Testis (tissue), 2 donors: Measurements from ENCODE around the gene PJVK.

Source experiments
- POLR2A ChIP-seq: fragments of 450-650 bp; IDR thresholded peaks from one replicate; pipeline ENCODE4 v1.6.1; 2017; ENCODE audit warnings: antibody characterized with exemption, mild to moderate bottlenecking, moderate library complexity
- TF ChIP-seq, protein P1 (sequence below), 3 experiments: fragments of 450-650 bp in 2 of 3; fragments of 200-600 bp in 1 of 3; sonication (generic) in 1 of 3; IDR thresholded peaks; one replicate each; pipeline ENCODE4 v1.5.1; 2016 to 2019; ENCODE audit warnings: antibody characterized with exemption in 3 of 3, mild to moderate bottlenecking in 2 of 3, moderate library complexity in 1 of 3

DNA sequence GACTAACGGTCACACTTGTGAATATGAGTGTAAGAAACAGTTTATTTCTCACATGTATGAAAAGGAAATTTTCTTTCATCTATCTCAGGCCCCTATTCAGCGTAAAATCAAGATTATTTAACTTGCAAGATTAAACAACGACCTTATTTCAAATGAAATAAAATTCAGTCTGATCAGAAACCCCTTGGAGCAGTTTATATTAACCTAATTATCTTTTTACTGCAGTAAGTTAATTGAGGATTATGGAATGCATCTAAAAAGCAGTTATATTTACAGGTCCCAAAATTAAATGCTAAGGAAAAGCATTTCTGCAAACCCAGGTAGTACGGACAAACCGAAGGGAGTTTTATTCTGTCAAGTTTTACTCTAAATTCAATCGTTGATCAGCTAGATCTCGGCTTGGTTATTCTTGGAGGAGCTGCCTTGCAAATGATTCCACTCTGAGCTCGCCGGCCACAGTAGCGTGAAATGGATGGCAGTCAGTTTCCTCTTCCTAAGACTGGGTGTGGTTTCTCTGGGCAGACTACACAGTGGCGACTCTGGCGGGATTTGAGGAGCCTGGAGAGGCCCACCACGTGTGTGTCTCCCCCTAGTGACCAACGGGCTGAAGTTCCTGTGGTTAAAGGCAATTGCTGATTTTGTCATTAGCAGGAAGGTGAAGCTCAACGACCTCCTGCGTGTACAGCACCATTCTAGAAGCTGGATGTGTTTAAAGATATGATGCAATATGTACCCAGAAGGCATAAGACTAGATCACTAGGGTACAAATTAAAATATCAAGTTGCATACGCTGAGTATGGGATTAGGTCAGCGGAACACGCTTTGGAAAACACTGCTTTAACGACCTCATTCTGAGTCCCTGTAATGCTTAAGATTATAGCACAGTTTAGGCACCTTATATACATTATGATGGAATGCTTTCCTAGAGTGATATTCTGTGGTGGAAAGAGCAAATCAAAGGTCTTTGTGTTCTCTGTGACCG lies 36.6 kb upstream of the PJVK start:
- TF ChIP-seq, protein P1, sequence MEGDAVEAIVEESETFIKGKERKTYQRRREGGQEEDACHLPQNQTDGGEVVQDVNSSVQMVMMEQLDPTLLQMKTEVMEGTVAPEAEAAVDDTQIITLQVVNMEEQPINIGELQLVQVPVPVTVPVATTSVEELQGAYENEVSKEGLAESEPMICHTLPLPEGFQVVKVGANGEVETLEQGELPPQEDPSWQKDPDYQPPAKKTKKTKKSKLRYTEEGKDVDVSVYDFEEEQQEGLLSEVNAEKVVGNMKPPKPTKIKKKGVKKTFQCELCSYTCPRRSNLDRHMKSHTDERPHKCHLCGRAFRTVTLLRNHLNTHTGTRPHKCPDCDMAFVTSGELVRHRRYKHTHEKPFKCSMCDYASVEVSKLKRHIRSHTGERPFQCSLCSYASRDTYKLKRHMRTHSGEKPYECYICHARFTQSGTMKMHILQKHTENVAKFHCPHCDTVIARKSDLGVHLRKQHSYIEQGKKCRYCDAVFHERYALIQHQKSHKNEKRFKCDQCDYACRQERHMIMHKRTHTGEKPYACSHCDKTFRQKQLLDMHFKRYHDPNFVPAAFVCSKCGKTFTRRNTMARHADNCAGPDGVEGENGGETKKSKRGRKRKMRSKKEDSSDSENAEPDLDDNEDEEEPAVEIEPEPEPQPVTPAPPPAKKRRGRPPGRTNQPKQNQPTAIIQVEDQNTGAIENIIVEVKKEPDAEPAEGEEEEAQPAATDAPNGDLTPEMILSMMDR (IDR thresholded peaks at IDR 0.05) = peak; percentile 83 to 87 (median 84)
- TF ChIP-seq POLR2A = no peak
